ENCODE results near the gene AFF3. TPM values are rescaled to one million over a fixed set of nuclear protein-coding genes. Genes with fewer than 3 reads are reported as not detected.
"Not testable (repeated sequence)": the region's sequence is repeated elsewhere in the genome, so short reads cannot be mapped to it uniquely, and the experiment has no call there.

Gene AFF3
- total and polyA plus RNA-seq, 2 donors (not counting 1 experiment from before 2014, with no cell fraction given) = 0.50 to 2.5 TPM

- H3K27ac ChIP-seq (ENCODE audit: insufficient read depth, low read length) = no peak overlapping the region
- no peaks in the 10 kb centered on the region for H3K4me1 ChIP-seq (ENCODE audit: control insufficient read depth, extremely low read depth, insufficient read depth, low read length)
- H3K4me3 ChIP-seq (replicated peaks in 1 of 4; ENCODE audit: control extremely low read depth in 1 of 4, insufficient read depth in 1 of 4, low read depth in 3 of 4, low read length in 4 of 4) = no peak overlapping the region
- no peaks in the 10 kb centered on the region for H3K79me2 ChIP-seq (ENCODE audit: control insufficient read depth, insufficient read depth, low read length)
- H3K9ac ChIP-seq (ENCODE audit: insufficient read depth, low read length) = no peak overlapping the region
- H3K4me2 ChIP-seq (ENCODE audit: extremely low read depth, insufficient read depth, low read length) = no peak overlapping the region
- no peak overlapping the region for H2AFZ ChIP-seq (ENCODE audit: low read length)
- DNase-seq (ENCODE audit: low read depth in 2 of 2) = peak in 1 of 2 donors; percentile 75
- H3K27me3 ChIP-seq (ENCODE audit: control insufficient read depth, insufficient read depth, low read length) = no peaks in the 10 kb centered on the region
- no peaks in the 10 kb centered on the region for H3K9me3 ChIP-seq (ENCODE audit: control insufficient read depth, insufficient read depth, low read depth, low read length)
- TF ChIP-seq EZH2 (IDR thresholded peaks at IDR 0.05; ENCODE audit: low read length, missing control alignments) (no peak), CTCF (conservative IDR thresholded peaks at IDR 0.05 in 1 of 2, IDR thresholded peaks at IDR 0.05 in 1 of 2; ENCODE audit: low read depth in 1 of 2, low read length in 2 of 2) (no peak)
- no peaks in the 10 kb centered on the region for H4K20me1 ChIP-seq (ENCODE audit: control insufficient read depth, extremely low read depth, insufficient read depth, low read length)
- H3K36me3 ChIP-seq (ENCODE audit: control insufficient read depth, insufficient read depth, low read length) = no peaks in the 10 kb centered on the region
Measured at GRCh38 chr2:99775585-99775984, 366.8 kb downstream of the AFF3 start.

GRCh38 chr2:99773642-99774041 lies 368.7 kb downstream of the AFF3 start:
- H3K9me3 ChIP-seq (ENCODE audit: control insufficient read depth, insufficient read depth, low read depth, low read length); H3K36me3 ChIP-seq (ENCODE audit: control insufficient read depth, insufficient read depth, low read length); H4K20me1 ChIP-seq (ENCODE audit: control insufficient read depth, extremely low read depth, insufficient read depth, low read length): not testable (repeated sequence)

GRCh38 chr2:99772591-99773331 lies 369.6 kb downstream of the AFF3 start:
- no peaks in the 10 kb centered on the region for H3K4me1 ChIP-seq (ENCODE audit: control insufficient read depth, extremely low read depth, insufficient read depth, low read length)
- no peaks in the 10 kb centered on the region for H3K79me2 ChIP-seq (ENCODE audit: control insufficient read depth, insufficient read depth, low read length)
- no peak overlapping the region for H2AFZ ChIP-seq (ENCODE audit: low read length)
- H3K36me3 ChIP-seq (ENCODE audit: control insufficient read depth, insufficient read depth, low read length) = no peaks in the 10 kb centered on the region
- no peak overlapping the region for H3K4me3 ChIP-seq (replicated peaks in 1 of 4; ENCODE audit: control extremely low read depth in 1 of 4, insufficient read depth in 1 of 4, low read depth in 3 of 4, low read length in 4 of 4)
- no peak for TF ChIP-seq EZH2 (IDR thresholded peaks at IDR 0.05; ENCODE audit: low read length, missing control alignments)
- TF ChIP-seq CTCF (conservative IDR thresholded peaks at IDR 0.05 in 1 of 2, IDR thresholded peaks at IDR 0.05 in 1 of 2; ENCODE audit: low read depth in 1 of 2, low read length in 2 of 2) = no peak
- DNase-seq (ENCODE audit: low read depth in 2 of 2) = peak in 1 of 2 donors; percentile 39
- H3K27ac ChIP-seq (ENCODE audit: insufficient read depth, low read length) = no peak overlapping the region
- no peaks in the 10 kb centered on the region for H3K9me3 ChIP-seq (ENCODE audit: control insufficient read depth, insufficient read depth, low read depth, low read length)
- no peak overlapping the region for H3K9ac ChIP-seq (ENCODE audit: insufficient read depth, low read length)
- H3K27me3 ChIP-seq (ENCODE audit: control insufficient read depth, insufficient read depth, low read length) = no peaks in the 10 kb centered on the region
- H3K4me2 ChIP-seq (ENCODE audit: extremely low read depth, insufficient read depth, low read length) = no peak overlapping the region
- H4K20me1 ChIP-seq (ENCODE audit: control insufficient read depth, extremely low read depth, insufficient read depth, low read length) = no peaks in the 10 kb centered on the region

More at GRCh38 chr2:99773642-99774041, 368.7 kb downstream of the AFF3 start:
- not testable (repeated sequence) for H3K9ac ChIP-seq (ENCODE audit: insufficient read depth, low read length); H3K4me2 ChIP-seq (ENCODE audit: extremely low read depth, insufficient read depth, low read length); H3K27me3 ChIP-seq (ENCODE audit: control insufficient read depth, insufficient read depth, low read length); H3K27ac ChIP-seq (ENCODE audit: insufficient read depth, low read length); H3K4me3 ChIP-seq (replicated peaks in 1 of 4; ENCODE audit: control extremely low read depth in 1 of 4, insufficient read depth in 1 of 4, low read depth in 3 of 4, low read length in 4 of 4); H3K79me2 ChIP-seq (ENCODE audit: control insufficient read depth, insufficient read depth, low read length); H3K4me1 ChIP-seq (ENCODE audit: control insufficient read depth, extremely low read depth, insufficient read depth, low read length); H2AFZ ChIP-seq (ENCODE audit: low read length); DNase-seq (ENCODE audit: low read depth in 2 of 2)

Measured in fibroblast of lung (primary cell).